Prostate gland (tissue), 2 donors: ENCODE results near the gene ANKRD11. TPM values are rescaled to one million over a fixed set of nuclear protein-coding genes. Genes with fewer than 3 reads are reported as not detected.

Experiments
- DNase-seq: peaks from one replicate; pipeline ENCODE4 v3.0.0-alpha.2; 2019; ENCODE audit warnings: low spot score
- H3K27ac ChIP-seq, 2 donors: fragments of 200-600 bp; sonication (generic); 2 replicates each; pipeline ENCODE4 v1.5.1; 2017 to 2019
- H3K27me3 ChIP-seq: fragments of 200-600 bp; sonication (generic); replicated peaks from 2 replicates; pipeline ENCODE4 v1.5.1; 2019; ENCODE audit not compliant: insufficient read depth
- H3K36me3 ChIP-seq, 2 donors: fragments of 200-600 bp; sonication (generic); 1 replicate in 1 of 2; 2 replicates in 1 of 2; pipeline versions ENCODE4 v1.5.1 to v1.8.1; 2017 to 2019
- H3K4me1 ChIP-seq: fragments of 200-600 bp; sonication (generic); replicated peaks from 2 replicates; pipeline ENCODE4 v1.5.1; 2019
- H3K4me3 ChIP-seq, 2 donors: fragments of 200-600 bp; sonication (generic); 2 replicates each; pipeline ENCODE4 v1.5.1; 2017 to 2019
- H3K9me3 ChIP-seq: fragments of 200-600 bp; sonication (generic); 2 replicates; pipeline ENCODE4 v1.5.1; 2017
- CTCF ChIP-seq, 4 experiments: fragments of 200-600 bp in 2 of 4; fragments of 450-650 bp in 2 of 4; sonication (generic) in 2 of 4; IDR thresholded peaks; 1 replicate in 3 of 4; 2 replicates in 1 of 4; pipeline ENCODE4 v1.5.1; 2016 to 2019; ENCODE audit warnings: antibody characterized with exemption in 4 of 4, mild to moderate bottlenecking in 2 of 4, moderate library complexity in 2 of 4
- POLR2A ChIP-seq: fragments of 450-650 bp; IDR thresholded peaks from one replicate; pipeline ENCODE4 v1.6.1; 2016; ENCODE audit warnings: antibody characterized with exemption, mild to moderate bottlenecking
- POLR2AphosphoS5 ChIP-seq: sonication (generic); formaldehyde crosslinking; IDR thresholded peaks from one replicate; pipeline ENCODE4 v1.6.1; 2017; ENCODE audit warnings: antibody characterized with exemption
- WGBS: methylation state at CpG from one replicate; pipeline ENCODE4 v1.1.5; 2018; 5-methylcytosine and 5-hydroxymethylcytosine counted together
- intact Hi-C: fragments of 100-400 bp; cut with DNase I; formaldehyde crosslinking; loops from one replicate; pipeline ENCODE4 v1.14.2; 2022
- total RNA-seq, 2 donors: library from RNA; depleted of rRNA; stranded (reverse); fragments of >200 nt; gene quantifications; one replicate each; pipeline ENCODE4 v1.1.0, GENCODE V29; 2016

Gene ANKRD11
- total RNA-seq, 2 donors from 2014 or later: 66.2 to 143 TPM

- Histone ChIP-seq H3K9me3 (no peaks in the 10 kb centered on the region), H3K27me3 (no peaks in the 10 kb centered on the region), H3K27ac (peak overlapping the region; percentile 86 to 88), H3K4me1 (peaks cover 6% of the 10 kb centered on the region), H3K36me3 (peaks cover 0 to 6% of the 10 kb centered on the region in 2 donors), H3K4me3 (peak overlapping the region; percentile 85 to 98)
- TF ChIP-seq CTCF (IDR thresholded peaks at IDR 0.05): no peak
- TF ChIP-seq POLR2AphosphoS5: no peak
- no peak for TF ChIP-seq POLR2A
- WGBS: 14% methylated on average over 28 of the region's 42 CpGs
- no peak for DNase-seq
- intact Hi-C loops: loop anchor here (5.0 to 10.0 kb wide), 3 partner anchors 65 to 263 kb away; no protein-coding TSS in a partner anchor
Measured at GRCh38 chr16:89507214-89507833, 17.0 kb upstream of the ANKRD11 start.

GRCh38 chr16:89506791-89507191 lies 16.4 kb upstream of the ANKRD11 start:
- peaks cover 6% of the 10 kb centered on the region for H3K4me1 ChIP-seq
- no peaks in the 10 kb centered on the region for H3K9me3 ChIP-seq
- peak overlapping the region in 1 of 2 donors; percentile 98 for H3K4me3 ChIP-seq
- no peaks in the 10 kb centered on the region for H3K27me3 ChIP-seq
- no peak for DNase-seq
- 51% methylated on average over 15 of the region's 15 CpGs for WGBS
- intact Hi-C loops: loop anchor here (5.0 to 10.0 kb wide), 3 partner anchors 64 to 262 kb away; no protein-coding TSS in a partner anchor
- peaks cover 0 to 6% of the 10 kb centered on the region in 2 donors for H3K36me3 ChIP-seq
- no peak for TF ChIP-seq CTCF (IDR thresholded peaks at IDR 0.05)
- no peak for TF ChIP-seq POLR2A
- no peak for TF ChIP-seq POLR2AphosphoS5
- H3K27ac ChIP-seq: no peak overlapping the region

GRCh38 chr16:89506113-89506504 lies 15.7 kb upstream of the ANKRD11 start:
- no peaks in the 10 kb centered on the region for H3K9me3 ChIP-seq
- DNase-seq: no peak
- no peak overlapping the region for H3K4me3 ChIP-seq
- intact Hi-C loops: loop anchor here (5.0 to 10.0 kb wide), 3 partner anchors 64 to 261 kb away; no protein-coding TSS in a partner anchor
- H3K4me1 ChIP-seq: peaks cover 6% of the 10 kb centered on the region
- H3K36me3 ChIP-seq: no peaks in the 10 kb centered on the region
- no peaks in the 10 kb centered on the region for H3K27me3 ChIP-seq
- no peak for TF ChIP-seq CTCF (IDR thresholded peaks at IDR 0.05)
- no peak for TF ChIP-seq POLR2A
- TF ChIP-seq POLR2AphosphoS5: no peak
- no peak overlapping the region for H3K27ac ChIP-seq
- WGBS: 62% methylated on average over 4 of the region's 4 CpGs

- peaks cover 6% of the 10 kb centered on the region for H3K4me1 ChIP-seq
- 43% methylated on average over 20 of the region's 20 CpGs for WGBS
- intact Hi-C loops: loop anchor here (5.0 to 10.0 kb wide), 3 partner anchors 63 to 261 kb away; no protein-coding TSS in a partner anchor
- DNase-seq: peak; percentile 26
- no peaks in the 10 kb centered on the region for H3K9me3 ChIP-seq
- H3K4me3 ChIP-seq: no peak overlapping the region
- H3K36me3 ChIP-seq: no peaks in the 10 kb centered on the region
- no peak for TF ChIP-seq POLR2A
- peak; percentile 38 for TF ChIP-seq POLR2AphosphoS5
- H3K27ac ChIP-seq: peak overlapping the region in 1 of 2 donors; percentile 31
- H3K27me3 ChIP-seq: no peaks in the 10 kb centered on the region
Measured at GRCh38 chr16:89505204-89506112, 15.1 kb upstream of the ANKRD11 start.

GRCh38 chr16:89504091-89504490 lies 13.7 kb upstream of the ANKRD11 start:
- Histone ChIP-seq H3K36me3 (no peaks in the 10 kb centered on the region), H3K4me3 (no peak overlapping the region), H3K27ac (no peak overlapping the region), H3K4me1 (peaks cover 6% of the 10 kb centered on the region), H3K9me3 (no peaks in the 10 kb centered on the region), H3K27me3 (no peaks in the 10 kb centered on the region)
- WGBS: 65% methylated on average over 7 of the region's 7 CpGs
- no peak for TF ChIP-seq POLR2AphosphoS5
- no peak for TF ChIP-seq POLR2A
- no peak for TF ChIP-seq CTCF (IDR thresholded peaks at IDR 0.05)
- intact Hi-C loops: loop anchor here (10.0 kb wide), 1 partner anchor 259 kb away; no protein-coding TSS in a partner anchor
- DNase-seq: no peak
